ENCODE data around the gene SNX33. TPM values are rescaled to one million over a fixed set of nuclear protein-coding genes. Genes with fewer than 3 reads are reported as not detected.

The SNX33 gene
- total RNA-seq, 1 experiment from 2014 or later, result 16.8 TPM

DNA sequence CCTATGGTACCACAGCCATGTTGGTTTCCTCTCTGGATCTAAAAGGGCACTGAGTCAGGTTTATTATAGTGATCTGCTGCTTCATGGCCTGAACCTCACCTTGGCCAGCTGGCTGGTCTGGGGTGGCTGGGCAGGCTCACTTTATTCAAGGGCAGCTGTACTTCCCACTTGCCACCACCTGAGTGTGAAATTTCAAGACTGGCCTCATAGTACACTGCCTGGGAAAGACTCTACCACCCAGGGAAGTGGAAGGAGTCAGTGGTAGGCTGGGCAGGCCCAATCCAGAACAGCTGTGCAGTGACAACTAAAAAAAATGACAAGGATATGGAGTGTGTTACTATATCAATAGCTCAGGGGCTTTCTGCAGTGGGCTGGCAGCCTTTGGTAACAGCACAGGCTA lies 30.9 kb upstream of the SNX33 start:
- ChIA-PET POLR2A (ENCODE audit: unreplicated experiment) (no interaction called here), CTCF (no interaction called here)
- no peaks in the 10 kb centered on the region for H3K9me2 ChIP-seq (replicated peaks; ENCODE audit: low read length)
- H3K27ac ChIP-seq (ENCODE audit: low read length), result no peak overlapping the region
- no peaks in the 10 kb centered on the region for H3K79me2 ChIP-seq (ENCODE audit: low read length)
- no peak overlapping the region for H3K4me2 ChIP-seq (ENCODE audit: low read length)
- TF ChIP-seq, protein P1, sequence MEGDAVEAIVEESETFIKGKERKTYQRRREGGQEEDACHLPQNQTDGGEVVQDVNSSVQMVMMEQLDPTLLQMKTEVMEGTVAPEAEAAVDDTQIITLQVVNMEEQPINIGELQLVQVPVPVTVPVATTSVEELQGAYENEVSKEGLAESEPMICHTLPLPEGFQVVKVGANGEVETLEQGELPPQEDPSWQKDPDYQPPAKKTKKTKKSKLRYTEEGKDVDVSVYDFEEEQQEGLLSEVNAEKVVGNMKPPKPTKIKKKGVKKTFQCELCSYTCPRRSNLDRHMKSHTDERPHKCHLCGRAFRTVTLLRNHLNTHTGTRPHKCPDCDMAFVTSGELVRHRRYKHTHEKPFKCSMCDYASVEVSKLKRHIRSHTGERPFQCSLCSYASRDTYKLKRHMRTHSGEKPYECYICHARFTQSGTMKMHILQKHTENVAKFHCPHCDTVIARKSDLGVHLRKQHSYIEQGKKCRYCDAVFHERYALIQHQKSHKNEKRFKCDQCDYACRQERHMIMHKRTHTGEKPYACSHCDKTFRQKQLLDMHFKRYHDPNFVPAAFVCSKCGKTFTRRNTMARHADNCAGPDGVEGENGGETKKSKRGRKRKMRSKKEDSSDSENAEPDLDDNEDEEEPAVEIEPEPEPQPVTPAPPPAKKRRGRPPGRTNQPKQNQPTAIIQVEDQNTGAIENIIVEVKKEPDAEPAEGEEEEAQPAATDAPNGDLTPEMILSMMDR (conservative IDR thresholded peaks at IDR 0.05; ENCODE audit: low read depth, low read length), result no peak
- TF ChIP-seq EZH2 (IDR thresholded peaks at IDR 0.05; ENCODE audit: low read length, unreplicated experiment) (no peak), EZH2phosphoT487 (IDR thresholded peaks at IDR 0.05; ENCODE audit: borderline replicate concordance, low read length) (no peak)
- H4K20me1 ChIP-seq (ENCODE audit: low read length), result no peaks in the 10 kb centered on the region
- H3K4me3 ChIP-seq (ENCODE audit: low read length), result no peak overlapping the region
- ATAC-seq (no peak), DNase-seq (no peak)
- peaks cover 14% of the 10 kb centered on the region for H3K4me1 ChIP-seq (ENCODE audit: insufficient read depth, low read length)
- intact Hi-C loops (cut with micrococcal nuclease), result no loop called here
- H3K9me3 ChIP-seq (ENCODE audit: low read length), result no peaks in the 10 kb centered on the region
- no peaks in the 10 kb centered on the region for H3K27me3 ChIP-seq (ENCODE audit: low read length)
- no peaks in the 10 kb centered on the region for H3F3A ChIP-seq (ENCODE audit: low read length, unreplicated experiment)
- H3K9ac ChIP-seq (ENCODE audit: low read length), result no peak overlapping the region
- H2AFZ ChIP-seq (ENCODE audit: low read length), result no peak overlapping the region
- peaks cover 3% of the 10 kb centered on the region; the same call in 1 of the 2 replicates for H3K36me3 ChIP-seq (ENCODE audit: low read depth, low read length)
- no TSS peak for BruUV-seq (replicated peaks)

DNA sequence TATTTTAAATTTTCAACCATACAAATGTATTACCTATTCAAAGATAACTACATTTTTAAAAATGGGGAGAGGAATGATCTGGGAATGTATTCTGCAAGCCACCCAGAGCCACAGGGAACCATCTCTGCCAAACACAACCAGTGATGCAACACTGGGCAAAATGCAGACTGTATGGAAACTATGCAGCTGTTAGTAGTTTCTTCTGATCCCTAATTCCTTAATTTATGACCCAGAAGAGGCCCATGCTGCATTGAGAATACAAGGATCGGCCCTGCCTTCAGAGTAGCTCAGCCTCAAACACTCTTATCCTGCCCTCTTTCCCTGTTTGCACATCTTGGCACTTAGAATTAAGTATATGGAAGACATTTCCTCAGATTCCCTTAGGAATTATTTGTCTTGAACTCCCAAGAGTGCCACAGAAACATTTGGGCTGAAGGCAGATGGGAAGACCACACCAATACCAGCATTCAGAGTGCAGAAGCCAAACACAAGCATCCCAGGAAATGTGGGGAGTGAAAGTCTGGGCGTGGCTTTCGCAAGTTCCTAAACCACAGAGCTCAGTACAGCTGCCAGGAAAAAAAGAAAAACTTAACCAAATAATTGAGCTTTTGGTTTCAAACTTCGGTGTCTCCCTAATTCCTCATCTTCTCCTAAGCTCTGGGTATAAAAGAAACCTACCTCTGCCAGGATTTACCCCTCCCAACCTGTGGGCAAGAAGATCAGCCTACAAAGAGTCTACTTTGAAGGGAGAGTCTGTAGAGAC lies 27.5 kb upstream of the SNX33 start:
- DNase-seq (no peak), ATAC-seq (peak; percentile 48; the same call in 1 of the 2 replicates)
- peak overlapping the region; percentile 14; the same call in 1 of the 2 replicates for H3K4me2 ChIP-seq (ENCODE audit: low read length)
- H2AFZ ChIP-seq (ENCODE audit: low read length), result no peak overlapping the region
- ChIA-PET POLR2A (ENCODE audit: unreplicated experiment) (no interaction called here), CTCF (no interaction called here)
- no TSS peak for BruUV-seq (replicated peaks)
- H3K27ac ChIP-seq (ENCODE audit: low read length), result peak overlapping the region; percentile 6; the same call in 1 of the 2 replicates
- no peaks in the 10 kb centered on the region for H3K79me2 ChIP-seq (ENCODE audit: low read length)
- TF ChIP-seq, protein P1 (conservative IDR thresholded peaks at IDR 0.05; ENCODE audit: low read depth, low read length), result no peak
- no peak for TF ChIP-seq EZH2 (IDR thresholded peaks at IDR 0.05; ENCODE audit: low read length, unreplicated experiment)
- TF ChIP-seq EZH2phosphoT487 (IDR thresholded peaks at IDR 0.05; ENCODE audit: borderline replicate concordance, low read length), result no peak
- H3K36me3 ChIP-seq (ENCODE audit: low read depth, low read length), result peaks cover 3% of the 10 kb centered on the region; the same call in 1 of the 2 replicates
- H3K4me1 ChIP-seq (ENCODE audit: insufficient read depth, low read length), result peaks cover 14% of the 10 kb centered on the region
- no peak overlapping the region for H3K4me3 ChIP-seq (ENCODE audit: low read length)
- H3K9me3 ChIP-seq (ENCODE audit: low read length), result no peaks in the 10 kb centered on the region
- H3F3A ChIP-seq (ENCODE audit: low read length, unreplicated experiment), result no peaks in the 10 kb centered on the region
- H4K20me1 ChIP-seq (ENCODE audit: low read length), result no peaks in the 10 kb centered on the region
- no peaks in the 10 kb centered on the region for H3K27me3 ChIP-seq (ENCODE audit: low read length)
- H3K9me2 ChIP-seq (replicated peaks; ENCODE audit: low read length), result no peaks in the 10 kb centered on the region
- intact Hi-C loops (cut with micrococcal nuclease), result no loop called here
- H3K9ac ChIP-seq (ENCODE audit: low read length), result no peak overlapping the region

DNA sequence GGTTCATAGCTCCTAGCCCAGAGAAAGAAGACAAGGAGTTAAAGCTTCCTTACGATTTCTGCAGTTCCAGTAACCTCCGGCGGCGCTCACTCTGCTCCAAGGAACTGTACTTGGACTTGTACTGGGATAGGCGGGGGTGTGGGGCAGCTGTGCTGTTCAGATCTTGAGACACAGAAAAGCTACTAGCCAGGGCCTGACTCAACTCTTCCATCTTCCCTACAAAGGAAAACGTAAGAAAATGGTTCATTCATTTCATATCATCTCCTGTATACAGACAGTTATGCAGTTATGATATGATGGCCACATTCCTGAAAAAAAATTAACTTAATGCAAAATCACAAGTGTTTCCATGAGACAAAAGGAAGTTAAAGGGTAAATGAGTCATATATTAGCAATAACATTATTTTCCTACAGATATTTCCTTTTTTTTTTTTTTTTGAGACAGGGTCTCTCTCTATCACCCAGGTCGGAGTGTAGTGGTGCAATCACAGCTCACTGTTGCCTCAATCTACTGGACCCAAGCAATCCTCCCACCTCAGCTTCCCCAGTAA lies 26.8 kb upstream of the SNX33 start:
- H3K4me1 ChIP-seq (ENCODE audit: insufficient read depth, low read length), result peaks cover 20% of the 10 kb centered on the region
- no peak for DNase-seq
- no peak overlapping the region for H2AFZ ChIP-seq (ENCODE audit: low read length)
- H3K9ac ChIP-seq (ENCODE audit: low read length), result no peak overlapping the region
- ATAC-seq, result peak; percentile 7; the same call in 1 of the 2 replicates
- no peak overlapping the region for H3K4me3 ChIP-seq (ENCODE audit: low read length)
- BruUV-seq (replicated peaks), result no TSS peak
- no peaks in the 10 kb centered on the region for H3K9me3 ChIP-seq (ENCODE audit: low read length)
- peak overlapping the region; percentile 6; the same call in 1 of the 2 replicates for H3K27ac ChIP-seq (ENCODE audit: low read length)
- peaks cover 3% of the 10 kb centered on the region; the same call in 1 of the 2 replicates for H3K36me3 ChIP-seq (ENCODE audit: low read depth, low read length)
- 0 out of 2 replicates have a peak overlapping the region, but pooled peaks have one; percentile 10 for H3K4me2 ChIP-seq (ENCODE audit: low read length)
- H3K79me2 ChIP-seq (ENCODE audit: low read length), result no peaks in the 10 kb centered on the region
- no peaks in the 10 kb centered on the region for H3K9me2 ChIP-seq (replicated peaks; ENCODE audit: low read length)
- no peaks in the 10 kb centered on the region for H4K20me1 ChIP-seq (ENCODE audit: low read length)
- H3F3A ChIP-seq (ENCODE audit: low read length, unreplicated experiment), result peaks cover 5% of the 10 kb centered on the region
- POLR2A ChIA-PET (ENCODE audit: unreplicated experiment), result no interaction called here
- intact Hi-C loops (cut with micrococcal nuclease), result no loop called here
- CTCF ChIA-PET, result no interaction called here
- no peaks in the 10 kb centered on the region for H3K27me3 ChIP-seq (ENCODE audit: low read length)
- TF ChIP-seq EZH2 (IDR thresholded peaks at IDR 0.05; ENCODE audit: low read length, unreplicated experiment) (no peak), EZH2phosphoT487 (IDR thresholded peaks at IDR 0.05; ENCODE audit: borderline replicate concordance, low read length) (no peak)
- TF ChIP-seq, protein P1 (conservative IDR thresholded peaks at IDR 0.05; ENCODE audit: low read depth, low read length), result no peak

All from PC-3 (cell line).